ENCODE results near the gene TAF11L10. TPM values are rescaled to one million over a fixed set of nuclear protein-coding genes. Genes with fewer than 3 reads are reported as not detected.

TAF11L10 gene
- not detected in 5 replicates for total RNA-seq (2022; extraction: Qiagen RNA extraction; ENCODE audit: low read depth)

DNA sequence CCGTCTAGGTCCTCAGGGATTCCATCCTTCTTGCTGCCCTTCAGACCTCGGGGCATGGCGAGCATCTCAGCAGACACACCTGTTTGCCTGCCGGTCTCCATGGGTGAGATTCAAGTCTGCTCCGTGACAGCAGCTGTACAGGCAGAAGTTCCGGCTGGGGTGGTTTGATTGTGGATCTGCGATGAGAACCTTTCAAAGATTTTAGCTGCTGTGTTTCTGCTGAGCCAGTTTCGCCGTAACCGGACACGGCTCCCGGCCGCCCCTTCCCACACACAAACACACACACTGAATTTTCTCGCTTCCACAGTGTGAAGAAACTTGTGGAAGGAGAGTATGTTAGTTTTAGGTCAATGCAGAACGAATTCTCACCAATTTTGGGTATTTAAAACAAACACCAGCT lies at the start of gene TAF11L10:
Gene TAF11L10, minus strand, starts transcription at position 101 of the 400 bp plus-strand sequence.

GRCh38 chr5:17634160-17634559 lies 36.5 kb upstream of the TAF11L10 start, which contains the start of gene TAF11L14:
Gene TAF11L14, plus strand, starts transcription at chr5:17634460.

DNA sequence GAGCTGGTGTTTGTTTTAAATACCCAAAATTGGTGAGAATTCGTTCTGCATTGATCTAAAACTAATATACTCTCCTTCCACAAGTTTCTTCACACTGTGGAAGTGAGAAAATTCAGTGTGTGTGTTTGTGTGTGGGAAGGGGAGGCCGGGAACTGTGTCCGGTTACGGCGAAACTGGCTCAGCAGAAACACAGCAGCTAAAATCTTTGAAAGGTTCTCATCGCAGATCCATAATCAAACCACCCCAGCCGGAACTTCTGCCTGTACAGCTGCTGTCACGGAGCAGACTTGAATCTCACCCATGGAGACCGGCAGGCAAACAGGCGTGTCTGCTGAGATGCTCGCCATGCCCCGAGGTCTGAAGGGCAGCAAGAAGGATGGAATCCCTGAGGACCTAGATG lies 34.2 kb upstream of the TAF11L10 start, which contains the start of gene TAF11L13:
Gene TAF11L13, plus strand, starts transcription at position 301 of the 400 bp plus-strand sequence.

GRCh38 chr5:17610092-17610491 lies 12.5 kb upstream of the TAF11L10 start, which contains the start of gene TAF11L12:
Gene TAF11L12, plus strand, starts transcription at chr5:17610392.

DNA sequence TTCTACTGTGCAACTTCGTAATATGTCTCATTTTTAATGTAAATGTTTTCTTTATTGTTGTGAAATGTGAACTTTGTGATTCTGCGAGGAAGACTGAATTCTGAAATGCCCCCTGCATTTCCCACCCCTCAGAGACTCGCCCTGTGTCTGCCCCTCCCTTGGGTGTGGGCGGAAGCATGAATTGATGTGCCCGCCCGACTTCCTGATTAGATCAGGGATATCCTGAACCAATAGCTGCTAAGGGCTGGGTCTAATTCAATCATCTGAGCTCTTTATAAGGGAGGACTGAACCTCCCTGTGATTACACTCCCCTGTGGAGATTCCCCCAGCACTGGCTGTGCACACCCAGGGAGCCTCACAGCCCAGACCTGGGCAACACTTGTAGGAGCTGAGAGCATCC lies 6.3 kb upstream of the TAF11L10 start, which contains the start of gene TAF11L11:
Gene TAF11L11, plus strand, starts transcription at position 304 of the 400 bp plus-strand sequence.

DNA sequence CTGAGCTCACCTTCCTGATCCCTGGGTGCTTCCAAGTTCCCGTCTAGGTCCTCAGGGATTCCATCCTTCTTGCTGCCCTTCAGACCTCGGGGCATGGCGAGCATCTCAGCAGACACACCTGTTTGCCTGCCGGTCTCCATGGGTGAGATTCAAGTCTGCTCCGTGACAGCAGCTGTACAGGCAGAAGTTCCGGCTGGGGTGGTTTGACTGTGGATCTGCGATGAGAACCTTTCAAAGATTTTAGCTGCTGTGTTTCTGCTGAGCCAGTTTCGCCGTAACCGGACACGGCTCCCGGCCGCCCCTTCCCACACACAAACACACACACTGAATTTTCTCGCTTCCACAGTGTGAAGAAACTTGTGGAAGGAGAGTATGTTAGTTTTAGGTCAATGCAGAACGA lies 3.4 kb downstream of the TAF11L10 start, which contains the start of gene TAF11L9:
Gene TAF11L9, minus strand, starts transcription at position 140 of the 400 bp plus-strand sequence.

DNA sequence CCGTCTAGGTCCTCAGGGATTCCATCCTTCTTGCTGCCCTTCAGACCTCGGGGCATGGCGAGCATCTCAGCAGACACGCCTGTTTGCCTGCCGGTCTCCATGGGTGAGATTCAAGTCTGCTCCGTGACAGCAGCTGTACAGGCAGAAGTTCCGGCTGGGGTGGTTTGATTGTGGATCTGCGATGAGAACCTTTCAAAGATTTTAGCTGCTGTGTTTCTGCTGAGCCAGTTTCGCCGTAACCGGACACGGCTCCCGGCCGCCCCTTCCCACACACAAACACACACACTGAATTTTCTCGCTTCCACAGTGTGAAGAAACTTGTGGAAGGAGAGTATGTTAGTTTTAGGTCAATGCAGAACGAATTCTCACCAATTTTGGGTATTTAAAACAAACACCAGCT lies 6.8 kb downstream of the TAF11L10 start, which contains the start of gene TAF11L8:
Gene TAF11L8, minus strand, starts transcription at position 101 of the 400 bp plus-strand sequence.

GRCh38 chr5:17585658-17586057 lies 12.0 kb downstream of the TAF11L10 start, which contains the start of gene TAF11L7:
Gene TAF11L7, minus strand, starts transcription at chr5:17585758.

Other genes starting within 250 kb of the TAF11L10 start
- not detected in 5 replicates for gene TAF11L2, start 99.6 kb downstream of the TAF11L10 start, total RNA-seq (2022; extraction: Qiagen RNA extraction; ENCODE audit: low read depth)
- gene TAF11L3, start 79.5 kb downstream of the TAF11L10 start, total RNA-seq (2022; extraction: Qiagen RNA extraction; ENCODE audit: low read depth), result not detected in 5 replicates
- not detected in 5 replicates for gene TAF11L4, start 76.0 kb downstream of the TAF11L10 start, total RNA-seq (2022; extraction: Qiagen RNA extraction; ENCODE audit: low read depth)
- not detected in 5 replicates for gene TAF11L5, start 72.6 kb downstream of the TAF11L10 start, total RNA-seq (2022; extraction: Qiagen RNA extraction; ENCODE audit: low read depth)
- not detected in 5 replicates for gene TAF11L6, start 69.2 kb downstream of the TAF11L10 start, total RNA-seq (2022; extraction: Qiagen RNA extraction; ENCODE audit: low read depth)
- gene TAF11L7, start 12.1 kb downstream of the TAF11L10 start, total RNA-seq (2022; extraction: Qiagen RNA extraction; ENCODE audit: low read depth), result not detected in 5 replicates
- gene TAF11L8, start 6.9 kb downstream of the TAF11L10 start, total RNA-seq (2022; extraction: Qiagen RNA extraction; ENCODE audit: low read depth), result not detected in 5 replicates
- gene TAF11L9, start 3.4 kb downstream of the TAF11L10 start, total RNA-seq (2022; extraction: Qiagen RNA extraction; ENCODE audit: low read depth), result not detected in 5 replicates
- 0.18 to 0.42 TPM (median 0.23 TPM) in 3 of 5 replicates, not detected in the others for gene TAF11L11, start 6.4 kb upstream of the TAF11L10 start, total RNA-seq (2022; extraction: Qiagen RNA extraction; ENCODE audit: low read depth)
- gene TAF11L12, start 12.6 kb upstream of the TAF11L10 start, total RNA-seq (2022; extraction: Qiagen RNA extraction; ENCODE audit: low read depth), result not detected in 5 replicates
- gene TAF11L13, start 34.3 kb upstream of the TAF11L10 start, total RNA-seq (2022; extraction: Qiagen RNA extraction; ENCODE audit: low read depth), result not detected in 5 replicates
- not detected in 5 replicates for gene TAF11L14, start 36.6 kb upstream of the TAF11L10 start, total RNA-seq (2022; extraction: Qiagen RNA extraction; ENCODE audit: low read depth)

All from A549 treated with CpdA at 1 μM for 4 hours (cell line).